ENCODE measurements around the gene PPP1R12B. TPM values are rescaled to one million over a fixed set of nuclear protein-coding genes. Genes with fewer than 3 reads are reported as not detected.
"Not testable (repeated sequence)": the region's sequence is repeated elsewhere in the genome, so short reads cannot be mapped to it uniquely, and the experiment has no call there.

PPP1R12B gene
- total RNA-seq, 1 donor from 2014 or later: 636 TPM

- intact Hi-C loops (cut with DNase I); DNase-seq; ATAC-seq (ENCODE audit: poor library complexity): not testable (repeated sequence)
Observed at GRCh38 chr1:202380535-202380934, 32.0 kb downstream of the PPP1R12B start.

- DNase-seq; ATAC-seq (ENCODE audit: poor library complexity); intact Hi-C loops (cut with DNase I): not testable (repeated sequence)
Observed at GRCh38 chr1:202381867-202382266, 33.4 kb downstream of the PPP1R12B start.

- intact Hi-C loops (cut with DNase I); ATAC-seq (ENCODE audit: poor library complexity); DNase-seq: not testable (repeated sequence)
Observed at GRCh38 chr1:202395831-202396230, 47.3 kb downstream of the PPP1R12B start.

- ATAC-seq (ENCODE audit: poor library complexity): no peak
- intact Hi-C loops (cut with DNase I): no loop called here
- no peak for DNase-seq
Observed at GRCh38 chr1:202397256-202397655, 48.8 kb downstream of the PPP1R12B start.

GRCh38 chr1:202398439-202398838, 49.9 kb downstream of the PPP1R12B start:
- intact Hi-C loops (cut with DNase I); DNase-seq: not testable (repeated sequence)
- peak; percentile 71 for ATAC-seq (ENCODE audit: poor library complexity)

- intact Hi-C loops (cut with DNase I): loop anchor here (10.0 kb wide), 1 partner anchor 47 kb away; no protein-coding TSS in a partner anchor
- peak; percentile 40 for ATAC-seq (ENCODE audit: poor library complexity)
- not testable (repeated sequence) for DNase-seq
Observed at GRCh38 chr1:202401771-202402170, 53.3 kb downstream of the PPP1R12B start.

- intact Hi-C loops (cut with DNase I): loop anchor here (10.0 kb wide), 1 partner anchor 49 kb away; no protein-coding TSS in a partner anchor
- peak; percentile 17 for ATAC-seq (ENCODE audit: poor library complexity)
- not testable (repeated sequence) for DNase-seq
Observed at GRCh38 chr1:202403381-202403780, 54.9 kb downstream of the PPP1R12B start.

GRCh38 chr1:202405928-202406327, 57.4 kb downstream of the PPP1R12B start:
- intact Hi-C loops (cut with DNase I): loop anchor here (10.0 kb wide), 1 partner anchor 51 kb away; no protein-coding TSS in a partner anchor
- ATAC-seq (ENCODE audit: poor library complexity) (peak; percentile 19), DNase-seq (no peak)

- DNase-seq; ATAC-seq (ENCODE audit: poor library complexity): not testable (repeated sequence)
- intact Hi-C loops (cut with DNase I): loop anchor here (10.0 kb wide), 1 partner anchor 52 kb away; no protein-coding TSS in a partner anchor
Observed at GRCh38 chr1:202406896-202407295, 58.4 kb downstream of the PPP1R12B start.

GRCh38 chr1:202407378-202407777, 58.9 kb downstream of the PPP1R12B start:
- not testable (repeated sequence) for DNase-seq
- intact Hi-C loops (cut with DNase I): loop anchor here (10.0 kb wide), 1 partner anchor 53 kb away; no protein-coding TSS in a partner anchor
- ATAC-seq (ENCODE audit: poor library complexity): peak; percentile 17

- DNase-seq; intact Hi-C loops (cut with DNase I): not testable (repeated sequence)
- ATAC-seq (ENCODE audit: poor library complexity): peak; percentile 76
Observed at GRCh38 chr1:202410251-202410650, 61.8 kb downstream of the PPP1R12B start.

- intact Hi-C loops (cut with DNase I); DNase-seq: not testable (repeated sequence)
- ATAC-seq (ENCODE audit: poor library complexity): peak; percentile 55
Observed at GRCh38 chr1:202410854-202411357, 62.4 kb downstream of the PPP1R12B start.

- ATAC-seq (ENCODE audit: poor library complexity): no peak
- DNase-seq: no peak
- intact Hi-C loops (cut with DNase I): no loop called here
Observed at GRCh38 chr1:202411422-202411821, 62.9 kb downstream of the PPP1R12B start.

GRCh38 chr1:202412421-202412820, 63.9 kb downstream of the PPP1R12B start:
- intact Hi-C loops (cut with DNase I); DNase-seq: not testable (repeated sequence)
- ATAC-seq (ENCODE audit: poor library complexity): peak; percentile 26

GRCh38 chr1:202416641-202417040, 68.1 kb downstream of the PPP1R12B start:
- ATAC-seq (ENCODE audit: poor library complexity): peak; percentile 7
- intact Hi-C loops (cut with DNase I): no loop called here
- no peak for DNase-seq

GRCh38 chr1:202417141-202417540, 68.6 kb downstream of the PPP1R12B start:
- ATAC-seq (ENCODE audit: poor library complexity); DNase-seq; intact Hi-C loops (cut with DNase I): not testable (repeated sequence)

GRCh38 chr1:202417762-202418201, 69.3 kb downstream of the PPP1R12B start:
- ATAC-seq (ENCODE audit: poor library complexity): peak; percentile 8
- DNase-seq; intact Hi-C loops (cut with DNase I): not testable (repeated sequence)

GRCh38 chr1:202419731-202420130, 71.2 kb downstream of the PPP1R12B start:
- intact Hi-C loops (cut with DNase I); ATAC-seq (ENCODE audit: poor library complexity): not testable (repeated sequence)

GRCh38 chr1:202420422-202421094, 72.1 kb downstream of the PPP1R12B start:
- ATAC-seq (ENCODE audit: poor library complexity); DNase-seq; intact Hi-C loops (cut with DNase I): not testable (repeated sequence)

More at GRCh38 chr1:202419731-202420130, 71.2 kb downstream of the PPP1R12B start:
- not testable (repeated sequence) for DNase-seq
